Measurements from ENCODE around the gene NBL1. TPM values are rescaled to one million over a fixed set of nuclear protein-coding genes. Genes with fewer than 3 reads are reported as not detected.

The NBL1 gene
- total RNA-seq, 1 experiment from 2014 or later: 7.9 TPM

- H3K4me1 ChIP-seq (ENCODE audit: insufficient read depth, low read length, poor library complexity, severe bottlenecking): no peaks in the 10 kb centered on the region
- CTCF ChIA-PET: no interaction called here
- no TSS peak for BruUV-seq (replicated peaks)
- intact Hi-C loops (cut with micrococcal nuclease; ENCODE audit: unreplicated experiment): no loop called here
- H3K9me3 ChIP-seq (ENCODE audit: low read depth, low read length, poor library complexity, severe bottlenecking): no peaks in the 10 kb centered on the region
- H3K36me3 ChIP-seq (ENCODE audit: insufficient read depth, low read length, poor library complexity, severe bottlenecking): peaks cover 17% of the 10 kb centered on the region
- H3K27ac ChIP-seq (ENCODE audit: low read depth, low read length, poor library complexity, severe bottlenecking): no peak overlapping the region
- no peak overlapping the region for H3K4me3 ChIP-seq (ENCODE audit: low read depth, low read length, poor library complexity, severe bottlenecking)
- DNase-seq (ENCODE audit: low spot score): no peak
- POLR2A ChIA-PET (ENCODE audit: low non-redundant PET): no interaction called here
- TF ChIP-seq EZH2 (IDR thresholded peaks at IDR 0.05; ENCODE audit: borderline replicate concordance, low read depth, low read length, poor library complexity, severe bottlenecking): no peak
- TF ChIP-seq, protein P1, sequence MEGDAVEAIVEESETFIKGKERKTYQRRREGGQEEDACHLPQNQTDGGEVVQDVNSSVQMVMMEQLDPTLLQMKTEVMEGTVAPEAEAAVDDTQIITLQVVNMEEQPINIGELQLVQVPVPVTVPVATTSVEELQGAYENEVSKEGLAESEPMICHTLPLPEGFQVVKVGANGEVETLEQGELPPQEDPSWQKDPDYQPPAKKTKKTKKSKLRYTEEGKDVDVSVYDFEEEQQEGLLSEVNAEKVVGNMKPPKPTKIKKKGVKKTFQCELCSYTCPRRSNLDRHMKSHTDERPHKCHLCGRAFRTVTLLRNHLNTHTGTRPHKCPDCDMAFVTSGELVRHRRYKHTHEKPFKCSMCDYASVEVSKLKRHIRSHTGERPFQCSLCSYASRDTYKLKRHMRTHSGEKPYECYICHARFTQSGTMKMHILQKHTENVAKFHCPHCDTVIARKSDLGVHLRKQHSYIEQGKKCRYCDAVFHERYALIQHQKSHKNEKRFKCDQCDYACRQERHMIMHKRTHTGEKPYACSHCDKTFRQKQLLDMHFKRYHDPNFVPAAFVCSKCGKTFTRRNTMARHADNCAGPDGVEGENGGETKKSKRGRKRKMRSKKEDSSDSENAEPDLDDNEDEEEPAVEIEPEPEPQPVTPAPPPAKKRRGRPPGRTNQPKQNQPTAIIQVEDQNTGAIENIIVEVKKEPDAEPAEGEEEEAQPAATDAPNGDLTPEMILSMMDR (conservative IDR thresholded peaks at IDR 0.05; ENCODE audit: low read depth, low read length): no peak
- no peaks in the 10 kb centered on the region for H3K27me3 ChIP-seq (replicated peaks; ENCODE audit: insufficient read depth, low read depth, low read length, poor library complexity)
Measured at GRCh38 chr1:19621274-19621950, 22.7 kb upstream of the NBL1 start.

DNA sequence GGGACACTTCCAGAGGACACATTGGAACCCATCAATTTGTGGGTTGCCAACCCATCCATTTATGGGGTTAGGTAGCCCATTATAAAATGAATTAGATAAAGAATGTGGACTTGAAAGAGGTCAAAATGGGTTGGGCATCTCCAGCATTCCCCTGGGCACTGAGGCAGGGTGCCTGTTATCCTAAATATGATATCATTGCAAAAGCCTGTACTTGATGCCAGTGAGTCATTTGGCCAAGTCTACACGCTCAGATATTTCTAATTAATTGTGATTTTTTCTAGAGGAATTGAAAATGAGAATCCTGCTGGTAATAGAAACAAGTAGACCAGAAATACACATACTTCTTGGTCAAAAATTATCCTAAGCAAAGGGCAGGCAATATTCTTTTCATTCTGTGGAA, 21.9 kb upstream of the NBL1 start:
- POLR2A ChIA-PET (ENCODE audit: low non-redundant PET): no interaction called here

GRCh38 chr1:19623523-19623922, 20.6 kb upstream of the NBL1 start:
- Histone ChIP-seq H3K36me3 (ENCODE audit: insufficient read depth, low read length, poor library complexity, severe bottlenecking) (peaks cover 24% of the 10 kb centered on the region), H3K27me3 (replicated peaks; ENCODE audit: insufficient read depth, low read depth, low read length, poor library complexity) (no peaks in the 10 kb centered on the region), H3K4me3 (ENCODE audit: low read depth, low read length, poor library complexity, severe bottlenecking) (no peak overlapping the region), H3K4me1 (ENCODE audit: insufficient read depth, low read length, poor library complexity, severe bottlenecking) (no peaks in the 10 kb centered on the region), H3K27ac (ENCODE audit: low read depth, low read length, poor library complexity, severe bottlenecking) (no peak overlapping the region), H3K9me3 (ENCODE audit: low read depth, low read length, poor library complexity, severe bottlenecking) (no peaks in the 10 kb centered on the region)
- ChIA-PET CTCF (no interaction called here), POLR2A (ENCODE audit: low non-redundant PET) (no interaction called here)
- TF ChIP-seq, protein P1 (conservative IDR thresholded peaks at IDR 0.05; ENCODE audit: low read depth, low read length): no peak
- TF ChIP-seq EZH2 (IDR thresholded peaks at IDR 0.05; ENCODE audit: borderline replicate concordance, low read depth, low read length, poor library complexity, severe bottlenecking): no peak
- intact Hi-C loops (cut with micrococcal nuclease; ENCODE audit: unreplicated experiment): no loop called here
- no TSS peak for BruUV-seq (replicated peaks)
- DNase-seq (ENCODE audit: low spot score): no peak

More for the DNA sequence above, 21.9 kb upstream of the NBL1 start:
- no peaks in the 10 kb centered on the region for H3K4me1 ChIP-seq (ENCODE audit: insufficient read depth, low read length, poor library complexity, severe bottlenecking)
- H3K4me3 ChIP-seq (ENCODE audit: low read depth, low read length, poor library complexity, severe bottlenecking): no peak overlapping the region
- intact Hi-C loops (cut with micrococcal nuclease; ENCODE audit: unreplicated experiment): no loop called here
- DNase-seq (ENCODE audit: low spot score): no peak
- CTCF ChIA-PET: no interaction called here
- H3K9me3 ChIP-seq (ENCODE audit: low read depth, low read length, poor library complexity, severe bottlenecking): no peaks in the 10 kb centered on the region
- H3K27ac ChIP-seq (ENCODE audit: low read depth, low read length, poor library complexity, severe bottlenecking): no peak overlapping the region
- TF ChIP-seq, protein P1 (conservative IDR thresholded peaks at IDR 0.05; ENCODE audit: low read depth, low read length): no peak
- no peak for TF ChIP-seq EZH2 (IDR thresholded peaks at IDR 0.05; ENCODE audit: borderline replicate concordance, low read depth, low read length, poor library complexity, severe bottlenecking)
- peaks cover 17% of the 10 kb centered on the region for H3K36me3 ChIP-seq (ENCODE audit: insufficient read depth, low read length, poor library complexity, severe bottlenecking)
- no peaks in the 10 kb centered on the region for H3K27me3 ChIP-seq (replicated peaks; ENCODE audit: insufficient read depth, low read depth, low read length, poor library complexity)
- no TSS peak for BruUV-seq (replicated peaks)
